Panc1 (cell line): ENCODE results near the gene SYCN. TPM values are rescaled to one million over a fixed set of nuclear protein-coding genes. Genes with fewer than 3 reads are reported as not detected.

Experiments used
- ATAC-seq: fragments of 200-7000 bp; cut with Tn5 transposase; 2 replicates; pipeline ENCODE4 v1.9.1; 2020; ENCODE audit warnings: mild to moderate bottlenecking, moderate library complexity
- BruUV-seq: library from RNA; stranded (reverse); fragments of 400-500 nt; replicated peaks from 2 replicates; lab custom pipeline; 2021; lab: Mats Ljungman, UMichigan
- CTCF ChIA-PET: fragments of 300-600 bp; sonication (Branson Sonifier 250); formaldehyde crosslinking; loops from one replicate; lab custom pipeline; 2022; ENCODE audit warnings: antibody characterized with exemption; lab: Charles Lee
- POLR2A ChIA-PET: fragments of 300-600 bp; sonication (Branson Sonifier 250); formaldehyde crosslinking; loops from one replicate; lab custom pipeline; 2022; ENCODE audit warnings: antibody characterized with exemption; lab: Charles Lee
- DNase-seq: peaks from one replicate; pipeline ENCODE4 v3.0.0-alpha.2; 2010; ENCODE audit warnings: low read depth, low spot score
- H3K27ac ChIP-seq: 2 replicates; pipeline ENCODE4 v1.5.1; 2011; ENCODE audit warnings: mild to moderate bottlenecking, low read length, inconsistent platforms
- H3K27me3 ChIP-seq: fragments of 200-500 bp; sonication (Bioruptor generic); 2 replicates; pipeline ENCODE4 v1.6.0; 2014; ENCODE audit warnings: low read length, inconsistent platforms; ENCODE audit not compliant: control insufficient read depth, insufficient read depth
- H3K36me3 ChIP-seq: fragments of 200-500 bp; sonication (Bioruptor generic); 2 replicates; pipeline ENCODE4 v1.5.1; 2014; ENCODE audit warnings: inconsistent platforms, mild to moderate bottlenecking, low read length, moderate library complexity; ENCODE audit not compliant: control insufficient read depth, insufficient read depth
- H3K4me1 ChIP-seq: 2 replicates; pipeline ENCODE4 v1.5.1; 2011; ENCODE audit warnings: inconsistent platforms, mild to moderate bottlenecking, low read length, moderate library complexity; ENCODE audit not compliant: control insufficient read depth, insufficient read depth
- H3K4me3 ChIP-seq, 2 experiments: 2 replicates each; pipeline ENCODE4 v1.5.1; 2011 to 2012; ENCODE audit warnings: low read depth in 2 of 2, low read length in 2 of 2, mild to moderate bottlenecking in 2 of 2, inconsistent platforms in 1 of 2, moderate library complexity in 1 of 2
- H3K9me3 ChIP-seq: fragments of 200-500 bp; sonication (Bioruptor generic); 2 replicates; pipeline ENCODE4 v1.5.1; 2014; ENCODE audit warnings: low read depth, mild to moderate bottlenecking, inconsistent platforms, low read length, moderate library complexity; ENCODE audit not compliant: control insufficient read depth, insufficient read depth
- POLR2AphosphoS5 ChIP-seq: IDR thresholded peaks from 2 replicates; pipeline ENCODE4 v1.6.1; 2012; ENCODE audit warnings: mild to moderate bottlenecking, low read depth, low read length, moderate library complexity
- REST ChIP-seq, 2 experiments: IDR thresholded peaks; 2 replicates each; pipeline ENCODE4 v1.6.1; 2011 to 2012; ENCODE audit warnings: low read depth in 2 of 2, control low read depth in 1 of 2, low read length in 1 of 2, mild to moderate bottlenecking in 1 of 2, moderate library complexity in 1 of 2; ENCODE audit not compliant: insufficient read depth in 1 of 2
- TCF7L2 ChIP-seq: IDR thresholded peaks from 2 replicates; pipeline ENCODE4 v1.6.1; 2011; ENCODE audit warnings: mild to moderate bottlenecking, low read depth, low read length, inconsistent platforms
- in situ Hi-C: cut with HindIII; loops from 2 replicates; pipeline ENCODE4 v1.10.0; 2016; ENCODE audit warnings: low sequenced_read_pairs, low pct_unique_long_range_greater_than_20kb
- intact Hi-C: fragments of 100-400 bp; cut with micrococcal nuclease; formaldehyde crosslinking; loops from one replicate; pipeline ENCODE4 v1.10.0; 2022; ENCODE audit not compliant: unreplicated experiment
- total RNA-seq: library from RNA; stranded (reverse); gene quantifications from one replicate; pipeline ENCODE4 v1.2.1, GENCODE V29; 2021; ENCODE audit not compliant: unreplicated experiment

The SYCN gene
- total RNA-seq, 1 experiment from 2014 or later = 0.33 TPM

- no peak overlapping the region for H3K4me3 ChIP-seq
- in situ Hi-C loops (loop anchor here (10.0 kb wide), 1 partner anchor 61 kb away; no protein-coding TSS in a partner anchor), intact Hi-C loops (no loop called here)
- no peaks in the 10 kb centered on the region for H3K9me3 ChIP-seq
- no peak for ATAC-seq
- ChIA-PET POLR2A (interaction anchor here (0.7 kb wide), 2 partner anchors 8 to 16 kb away, joined by 3 to 4 read pairs; no protein-coding TSS in a partner anchor), CTCF (interaction anchor here (0.7 to 0.8 kb wide), 2 partner anchors 21 to 745 kb away, joined by 3 to 4 read pairs; no protein-coding TSS in a partner anchor)
- no peaks in the 10 kb centered on the region for H3K27me3 ChIP-seq
- DNase-seq = no peak
- no TSS peak for BruUV-seq
- H3K27ac ChIP-seq = no peak overlapping the region
- H3K36me3 ChIP-seq = peaks cover 31% of the 10 kb centered on the region; the same call in 1 of the 2 replicates
- no peak for TF ChIP-seq REST (IDR thresholded peaks at IDR 0.05; ENCODE audit: insufficient read depth in 1 of 2, low read depth in 2 of 2, low read length in 1 of 2)
- TF ChIP-seq TCF7L2 = no peak
- no peak for TF ChIP-seq POLR2AphosphoS5
- peaks cover 8% of the 10 kb centered on the region for H3K4me1 ChIP-seq
Measured at GRCh38 chr19:39175564-39175963, 28.5 kb downstream of the SYCN start.

GRCh38 chr19:39174558-39175544 is 29.2 kb downstream of the SYCN start:
- POLR2A ChIA-PET = interaction anchor here (0.6 to 0.7 kb wide), 4 partner anchors 7 to 272 kb away, joined by 3 to 9 read pairs (median 4); no protein-coding TSS in a partner anchor
- Histone ChIP-seq H3K27ac (no peak overlapping the region), H3K4me3 (no peak overlapping the region), H3K36me3 (peaks cover 31% of the 10 kb centered on the region; the same call in 1 of the 2 replicates), H3K4me1 (peaks cover 12% of the 10 kb centered on the region), H3K9me3 (no peaks in the 10 kb centered on the region), H3K27me3 (no peaks in the 10 kb centered on the region)
- in situ Hi-C loops (loop anchor here (10.0 kb wide), 1 partner anchor 60 kb away; no protein-coding TSS in a partner anchor), intact Hi-C loops (no loop called here)
- no TSS peak for BruUV-seq
- no peak for ATAC-seq
- DNase-seq = no peak
- TF ChIP-seq REST (IDR thresholded peaks at IDR 0.05; ENCODE audit: insufficient read depth in 1 of 2, low read depth in 2 of 2, low read length in 1 of 2) (no peak), POLR2AphosphoS5 (peak; percentile 34; the same call in 1 of the 2 replicates)
- CTCF ChIA-PET = interaction anchor here (0.7 to 1.6 kb wide), 5 partner anchors 9 to 746 kb away, joined by 3 to 6 read pairs (median 4); no protein-coding TSS in a partner anchor
